BE2C (cell line): ENCODE data around the gene NDUFAF7. TPM values are rescaled to one million over a fixed set of nuclear protein-coding genes. Genes with fewer than 3 reads are reported as not detected.

Experiments
- DNase-seq: peaks from one replicate; pipeline ENCODE4 v3.0.0-alpha.2; 2020
- H3K27me3 ChIP-seq: fragments of 250-450 bp; sonication (Bioruptor Pico); 2 replicates; pipeline ENCODE4 v1.5.1; 2020; ENCODE audit warnings: mild to moderate bottlenecking
- H3K36me3 ChIP-seq: fragments of 250-450 bp; sonication (Bioruptor Pico); 2 replicates; pipeline ENCODE4 v1.5.1; 2020; ENCODE audit warnings: mild to moderate bottlenecking
- H3K4me1 ChIP-seq: fragments of 250-450 bp; sonication (Bioruptor Pico); 2 replicates; pipeline ENCODE4 v1.5.1; 2020
- H3K4me3 ChIP-seq: 2 replicates; pipeline ENCODE4 v1.5.1; 2011; ENCODE audit warnings: low read depth, low read length
- H3K9me3 ChIP-seq: fragments of 250-450 bp; sonication (Bioruptor Pico); 2 replicates; pipeline ENCODE4 v1.5.1; 2020
- polyA plus RNA-seq: library from polyadenylated mRNA; unstranded; fragments of >200 nt; gene quantifications from one replicate; pipeline ENCODE4 v1.2.1, GENCODE V29; 2012; ENCODE audit warnings: low read depth, missing spikeins; ENCODE audit not compliant: insufficient read length, insufficient read depth
- TF ChIP-seq, protein P1 (sequence below): IDR thresholded peaks from 2 replicates; pipeline ENCODE4 v1.5.1; 2012; ENCODE audit warnings: mild to moderate bottlenecking, low read depth, low read length

Gene NDUFAF7
- polyA plus RNA-seq, result 10.2 TPM

- Histone ChIP-seq H3K4me1 (no peaks in the 10 kb centered on the region), H3K4me3 (peak within 1 kb of the TSS; percentile 76), H3K9me3 (no peaks in the 10 kb centered on the region), H3K27me3 (no peaks in the 10 kb centered on the region), H3K36me3 (peaks cover 26% of the 10 kb centered on the region)
- DNase-seq, result peak; percentile 91
- TF ChIP-seq, protein P1, sequence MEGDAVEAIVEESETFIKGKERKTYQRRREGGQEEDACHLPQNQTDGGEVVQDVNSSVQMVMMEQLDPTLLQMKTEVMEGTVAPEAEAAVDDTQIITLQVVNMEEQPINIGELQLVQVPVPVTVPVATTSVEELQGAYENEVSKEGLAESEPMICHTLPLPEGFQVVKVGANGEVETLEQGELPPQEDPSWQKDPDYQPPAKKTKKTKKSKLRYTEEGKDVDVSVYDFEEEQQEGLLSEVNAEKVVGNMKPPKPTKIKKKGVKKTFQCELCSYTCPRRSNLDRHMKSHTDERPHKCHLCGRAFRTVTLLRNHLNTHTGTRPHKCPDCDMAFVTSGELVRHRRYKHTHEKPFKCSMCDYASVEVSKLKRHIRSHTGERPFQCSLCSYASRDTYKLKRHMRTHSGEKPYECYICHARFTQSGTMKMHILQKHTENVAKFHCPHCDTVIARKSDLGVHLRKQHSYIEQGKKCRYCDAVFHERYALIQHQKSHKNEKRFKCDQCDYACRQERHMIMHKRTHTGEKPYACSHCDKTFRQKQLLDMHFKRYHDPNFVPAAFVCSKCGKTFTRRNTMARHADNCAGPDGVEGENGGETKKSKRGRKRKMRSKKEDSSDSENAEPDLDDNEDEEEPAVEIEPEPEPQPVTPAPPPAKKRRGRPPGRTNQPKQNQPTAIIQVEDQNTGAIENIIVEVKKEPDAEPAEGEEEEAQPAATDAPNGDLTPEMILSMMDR, result no peak
These were observed at the start of gene NDUFAF7, which contains the start of gene CEBPZ for GRCh38 chr2:37231241-37232130. TSS of gene NDUFAF7 (plus strand) at chr2:37231658. CDS start at chr2:37231706, 48 bp downstream. TSS of gene CEBPZ (minus strand) at chr2:37231596. CDS start at chr2:37231567, 29 bp downstream.

GRCh38 chr2:37181726-37182684, 49.5 kb upstream of the NDUFAF7 start:
- no peaks in the 10 kb centered on the region for H3K36me3 ChIP-seq
- H3K4me3 ChIP-seq, result no peak overlapping the region
- no peaks in the 10 kb centered on the region for H3K4me1 ChIP-seq
- DNase-seq, result no peak
- TF ChIP-seq, protein P1, result no peak
- H3K27me3 ChIP-seq, result no peaks in the 10 kb centered on the region
- no peaks in the 10 kb centered on the region for H3K9me3 ChIP-seq

DNA sequence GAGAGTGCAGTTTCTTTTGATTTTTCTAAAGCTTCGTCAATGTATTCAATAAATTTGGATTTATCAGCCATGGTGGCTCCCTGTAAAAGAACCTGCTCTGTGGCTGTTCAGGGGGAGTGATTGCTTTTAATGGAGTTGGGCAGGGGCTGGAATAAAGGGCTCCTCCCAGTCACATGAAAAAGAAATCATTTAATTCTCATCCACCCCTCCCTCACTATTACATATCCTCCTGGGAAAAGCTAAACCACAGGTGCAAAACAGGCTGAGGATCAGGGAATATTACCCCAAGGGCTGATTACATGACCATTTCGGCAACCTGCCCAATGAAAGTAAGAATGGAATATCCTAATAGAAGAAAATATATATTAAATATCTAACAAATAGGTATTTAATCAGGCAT, 42.9 kb upstream of the NDUFAF7 start, which contains the start of gene SULT6B1:
Gene SULT6B1, minus strand, starts transcription at position 101 of the 400 bp plus-strand sequence. Its CDS starts 30 bp downstream, at position 71.
- TF ChIP-seq, protein P1, result no peak

GRCh38 chr2:37189452-37190153, 41.9 kb upstream of the NDUFAF7 start:
- no peaks in the 10 kb centered on the region for H3K4me1 ChIP-seq
- no peak overlapping the region for H3K4me3 ChIP-seq
- H3K9me3 ChIP-seq, result no peaks in the 10 kb centered on the region
- no peaks in the 10 kb centered on the region for H3K27me3 ChIP-seq
- no peak for DNase-seq
- TF ChIP-seq, protein P1, result 0 out of 2 replicates have a peak, but pooled peaks have one; percentile 2
- H3K36me3 ChIP-seq, result no peaks in the 10 kb centered on the region

More for the DNA sequence above, 42.9 kb upstream of the NDUFAF7 start, which contains the start of gene SULT6B1:
- no peaks in the 10 kb centered on the region for H3K36me3 ChIP-seq
- no peak for DNase-seq
- H3K9me3 ChIP-seq, result no peaks in the 10 kb centered on the region
- H3K4me3 ChIP-seq, result no peak within 1 kb of the TSS
- H3K27me3 ChIP-seq, result no peaks in the 10 kb centered on the region
- no peaks in the 10 kb centered on the region for H3K4me1 ChIP-seq

DNA sequence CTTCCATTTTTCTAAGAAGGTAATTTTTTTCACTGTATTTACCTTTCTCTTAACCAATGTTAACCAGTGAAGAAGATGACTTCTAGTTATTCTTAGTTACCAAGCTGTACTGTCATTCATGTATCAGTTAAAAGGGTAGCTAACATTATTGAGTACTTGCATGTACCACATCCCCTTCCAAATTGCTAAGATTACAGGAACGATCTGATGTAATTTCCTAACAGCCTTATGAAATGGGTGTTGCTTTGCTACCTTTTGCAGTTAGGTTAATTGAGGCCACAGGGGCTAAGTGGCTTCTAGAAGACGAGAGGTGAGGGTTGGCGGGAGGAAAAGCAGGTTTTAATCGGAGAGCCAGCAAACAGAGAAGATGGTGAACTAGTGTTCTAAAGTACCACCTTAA, 41.2 kb upstream of the NDUFAF7 start:
- no peaks in the 10 kb centered on the region for H3K36me3 ChIP-seq
- H3K9me3 ChIP-seq, result no peaks in the 10 kb centered on the region
- H3K27me3 ChIP-seq, result no peaks in the 10 kb centered on the region
- H3K4me1 ChIP-seq, result no peaks in the 10 kb centered on the region
- DNase-seq, result no peak
- TF ChIP-seq, protein P1, result no peak
- H3K4me3 ChIP-seq, result no peak overlapping the region
